Measurements from ENCODE around the gene RFX7.

Gene RFX7

GRCh38 chr15:56150204-56150603 is 93.5 kb downstream of the RFX7 start:
- FAIRE-seq = no peak
- no peak for DNase-seq (ENCODE audit: insufficient read length, low spot score)

GRCh38 chr15:56148064-56148463 is 95.6 kb downstream of the RFX7 start:
- FAIRE-seq = no peak
- DNase-seq (ENCODE audit: insufficient read length, low spot score) = no peak

- DNase-seq (ENCODE audit: insufficient read length, low spot score) (no peak), FAIRE-seq (no peak)
Observed at GRCh38 chr15:56146756-56147155, 96.9 kb downstream of the RFX7 start.

- DNase-seq (ENCODE audit: insufficient read length, low spot score) = no peak
- peak; percentile 8 for FAIRE-seq
Observed at GRCh38 chr15:56128081-56128480, 115.6 kb downstream of the RFX7 start.

- FAIRE-seq (no peak), DNase-seq (ENCODE audit: insufficient read length, low spot score) (no peak)
Observed at GRCh38 chr15:56126409-56126808, 117.3 kb downstream of the RFX7 start.

- no peak for FAIRE-seq
- DNase-seq (ENCODE audit: insufficient read length, low spot score) = no peak
Observed at GRCh38 chr15:56124391-56124790, 119.3 kb downstream of the RFX7 start.

GRCh38 chr15:56105855-56106254 is 137.8 kb downstream of the RFX7 start:
- no peak for FAIRE-seq
- DNase-seq (ENCODE audit: insufficient read length, low spot score) = no peak

GRCh38 chr15:56102441-56102840 is 141.2 kb downstream of the RFX7 start:
- no peak for DNase-seq (ENCODE audit: insufficient read length, low spot score)

GRCh38 chr15:56099311-56099710 is 144.4 kb downstream of the RFX7 start:
- DNase-seq (ENCODE audit: insufficient read length, low spot score) (no peak), FAIRE-seq (no peak)

More at GRCh38 chr15:56102441-56102840, 141.2 kb downstream of the RFX7 start:
- no peak for FAIRE-seq

- no peak for DNase-seq (ENCODE audit: insufficient read length, low spot score)
- no peak for FAIRE-seq
Observed at GRCh38 chr15:56098195-56098863, 145.3 kb downstream of the RFX7 start.

- FAIRE-seq (no peak), DNase-seq (ENCODE audit: insufficient read length, low spot score) (no peak)
Observed at GRCh38 chr15:56095406-56095805, 148.3 kb downstream of the RFX7 start.

GRCh38 chr15:56094171-56094570 is 149.5 kb downstream of the RFX7 start:
- DNase-seq (ENCODE audit: insufficient read length, low spot score) = no peak
- no peak for FAIRE-seq

- FAIRE-seq (no peak), DNase-seq (ENCODE audit: insufficient read length, low spot score) (no peak)
Observed at GRCh38 chr15:56088389-56088788, 155.3 kb downstream of the RFX7 start.

GRCh38 chr15:56086566-56086965 is 157.1 kb downstream of the RFX7 start:
- no peak for FAIRE-seq
- no peak for DNase-seq (ENCODE audit: insufficient read length, low spot score)

GRCh38 chr15:56082263-56082761 is 161.4 kb downstream of the RFX7 start:
- FAIRE-seq = no peak
- no peak for DNase-seq (ENCODE audit: insufficient read length, low spot score)

- no peak for DNase-seq (ENCODE audit: insufficient read length, low spot score)
- FAIRE-seq = no peak
Observed at GRCh38 chr15:56077081-56077480, 166.6 kb downstream of the RFX7 start.

- no peak for DNase-seq (ENCODE audit: insufficient read length, low spot score)
- no peak for FAIRE-seq
Observed at GRCh38 chr15:56076640-56077039, 167.0 kb downstream of the RFX7 start.

GRCh38 chr15:56074481-56075265 is 169.0 kb downstream of the RFX7 start:
- no peak for DNase-seq (ENCODE audit: insufficient read length, low spot score)
- no peak for FAIRE-seq

GRCh38 chr15:56064152-56064551 is 179.5 kb downstream of the RFX7 start:
- FAIRE-seq = no peak

GRCh38 chr15:56059716-56060115 is 184.0 kb downstream of the RFX7 start:
- DNase-seq (ENCODE audit: insufficient read length, low spot score) (no peak), FAIRE-seq (no peak)

More at GRCh38 chr15:56064152-56064551, 179.5 kb downstream of the RFX7 start:
- DNase-seq (ENCODE audit: insufficient read length, low spot score) = no peak

- DNase-seq (ENCODE audit: insufficient read length, low spot score) = no peak
- FAIRE-seq = no peak
Observed at GRCh38 chr15:56058986-56059385, 184.7 kb downstream of the RFX7 start.

- no peak for FAIRE-seq
- DNase-seq (ENCODE audit: insufficient read length, low spot score) = no peak
Observed at GRCh38 chr15:56056626-56057025, 187.1 kb downstream of the RFX7 start.
